Astrocyte (in vitro differentiated cells and primary cell): Measurements from ENCODE around the gene POU4F2. TPM values are rescaled to one million over a fixed set of nuclear protein-coding genes. Genes with fewer than 3 reads are reported as not detected.

ENCODE experiments used
- DNase-seq: peaks from one replicate; pipeline ENCODE4 v3.0.0-alpha.2; 2010; ENCODE audit warnings: low read depth
- FAIRE-seq: peaks from 2 replicates; lab custom pipeline; 2011; peaks lifted over from hg19 to GRCh38; lab: Jason Lieb, UNC
- H2AFZ ChIP-seq: 2 replicates; pipeline ENCODE4 v1.6.0; 2012; ENCODE audit warnings: low read depth, low read length, inconsistent platforms
- H3K27ac ChIP-seq: 2 replicates; pipeline ENCODE4 v1.5.1; 2011; ENCODE audit warnings: low read depth, low read length, inconsistent platforms
- H3K27me3 ChIP-seq: 2 replicates; pipeline ENCODE4 v1.6.0; 2011; ENCODE audit warnings: low read length, inconsistent platforms; ENCODE audit not compliant: insufficient read depth
- H3K36me3 ChIP-seq: 2 replicates; pipeline ENCODE4 v1.5.1; 2011; ENCODE audit warnings: low read length, inconsistent platforms; ENCODE audit not compliant: insufficient read depth
- H3K4me1 ChIP-seq: 2 replicates; pipeline ENCODE4 v1.5.1; 2011; ENCODE audit warnings: low read length, inconsistent platforms; ENCODE audit not compliant: insufficient read depth
- H3K4me2 ChIP-seq: 2 replicates; pipeline ENCODE4 v1.6.0; 2012; ENCODE audit warnings: low read length, inconsistent platforms
- H3K4me3 ChIP-seq: 2 replicates; pipeline ENCODE4 v1.5.1; 2011; ENCODE audit warnings: low read depth, mild to moderate bottlenecking, low read length, inconsistent platforms; ENCODE audit not compliant: insufficient read depth
- H3K79me2 ChIP-seq: 2 replicates; pipeline ENCODE4 v1.6.0; 2012; ENCODE audit warnings: mild to moderate bottlenecking, low read length, inconsistent platforms; ENCODE audit not compliant: insufficient read depth
- H3K9ac ChIP-seq: 2 replicates; pipeline ENCODE4 v1.6.0; 2012; ENCODE audit warnings: mild to moderate bottlenecking, low read length, inconsistent platforms
- H3K9me3 ChIP-seq: 2 replicates; pipeline ENCODE4 v1.5.1; 2012; ENCODE audit warnings: low read depth, mild to moderate bottlenecking, low read length, inconsistent platforms; ENCODE audit not compliant: insufficient read depth
- H4K20me1 ChIP-seq: 2 replicates; pipeline ENCODE4 v1.6.0; 2012; ENCODE audit warnings: low read length, inconsistent platforms; ENCODE audit not compliant: insufficient read depth
- H3K27ac Mint-ChIP-seq: one replicate; pipeline ENCODE4 v1.8.0; 2021; ENCODE audit warnings: mild to moderate bottlenecking, mixed read lengths; ENCODE audit not compliant: unreplicated experiment
- H3K27me3 Mint-ChIP-seq: one replicate; pipeline ENCODE4 v1.8.0; 2021; ENCODE audit warnings: low read depth, mixed read lengths; ENCODE audit not compliant: unreplicated experiment
- H3K36me3 Mint-ChIP-seq: one replicate; pipeline ENCODE4 v1.8.0; 2021; ENCODE audit warnings: low read depth, mixed read lengths; ENCODE audit not compliant: unreplicated experiment
- H3K4me1 Mint-ChIP-seq: one replicate; pipeline ENCODE4 v1.8.0; 2021; ENCODE audit warnings: low read depth, mixed read lengths; ENCODE audit not compliant: unreplicated experiment
- H3K4me3 Mint-ChIP-seq: one replicate; pipeline ENCODE4 v1.8.0; 2021; ENCODE audit warnings: mild to moderate bottlenecking, moderate library complexity, mixed read lengths; ENCODE audit not compliant: unreplicated experiment
- H3K9me3 Mint-ChIP-seq: one replicate; pipeline ENCODE4 v1.8.0; 2021; ENCODE audit warnings: mild to moderate bottlenecking, mixed read lengths; ENCODE audit not compliant: unreplicated experiment
- EZH2 ChIP-seq: IDR thresholded peaks from 2 replicates; pipeline ENCODE4 v1.6.1; 2012; ENCODE audit warnings: mild to moderate bottlenecking, low read length, inconsistent platforms; ENCODE audit not compliant: insufficient read depth
- total RNA-seq: library from RNA; stranded (reverse); gene quantifications from 2 replicates; pipeline ENCODE4 v1.2.1, GENCODE V29; 2021
- TF ChIP-seq, protein P1 (sequence below): IDR thresholded peaks from 2 replicates; pipeline ENCODE4 v1.5.1; 2011; ENCODE audit warnings: low read depth, mild to moderate bottlenecking, inconsistent platforms, low read length, moderate library complexity; ENCODE audit not compliant: insufficient read depth

The POU4F2 gene
- total RNA-seq, 1 donor from 2014 or later, result not detected

DNA sequence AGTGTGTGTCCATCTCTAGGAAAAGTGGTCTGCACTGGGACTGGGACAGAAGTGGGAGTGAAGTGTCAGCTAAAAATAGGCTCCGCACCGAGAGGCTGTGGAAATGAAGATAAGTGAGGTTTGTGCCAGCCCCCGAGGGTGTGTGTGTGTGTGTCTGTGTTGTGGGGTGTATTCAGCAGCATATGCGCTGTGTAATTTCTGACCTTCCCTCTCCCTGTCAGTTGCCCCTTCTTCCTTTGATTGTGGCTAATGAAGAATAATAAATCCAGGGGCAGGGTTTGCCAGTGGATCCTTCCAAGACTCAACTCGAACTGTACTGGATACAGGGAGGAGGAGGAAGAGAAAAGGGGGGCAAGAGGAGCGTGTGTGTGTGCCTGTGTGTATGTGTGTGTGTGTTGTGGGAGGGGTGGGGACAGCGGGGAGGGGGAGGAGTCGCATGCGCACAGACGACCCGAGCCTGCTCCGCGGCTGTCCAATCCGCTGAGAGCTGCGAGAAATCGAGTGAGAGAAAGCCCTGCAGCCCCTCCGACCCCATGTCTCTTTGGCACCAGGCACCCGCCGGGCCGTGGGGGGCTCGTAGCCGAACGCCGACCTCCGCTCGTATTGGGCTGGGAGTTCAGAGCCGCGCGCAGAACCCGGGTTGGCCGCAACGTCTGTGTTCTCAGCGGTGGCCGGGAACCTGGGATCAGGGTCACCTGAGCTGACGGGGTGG lies 916 bp upstream of the POU4F2 start:
- Histone ChIP-seq H3K9ac (no peak overlapping the region), H3K4me1 (no peaks in the 10 kb centered on the region), H2AFZ (no peak overlapping the region), H3K79me2 (no peaks in the 10 kb centered on the region), H3K9me3 (peaks cover 4% of the 10 kb centered on the region), H3K4me2 (peak overlapping the region; percentile 85), H3K36me3 (no peaks in the 10 kb centered on the region), H3K4me3 (peak overlapping the region; percentile 10), H3K27ac (no peak overlapping the region), H4K20me1 (peaks cover 9% of the 10 kb centered on the region), H3K27me3 (peaks cover 88% of the 10 kb centered on the region)
- Mint-ChIP-seq H3K4me3 (peak overlapping the region; percentile 70), H3K27me3 (peaks cover 89% of the 10 kb centered on the region), H3K36me3 (peaks cover 2% of the 10 kb centered on the region), H3K9me3 (peaks cover 10% of the 10 kb centered on the region), H3K4me1 (no peaks in the 10 kb centered on the region), H3K27ac (peak overlapping the region; percentile 24)
- TF ChIP-seq EZH2, result no peak
- TF ChIP-seq, protein P1, sequence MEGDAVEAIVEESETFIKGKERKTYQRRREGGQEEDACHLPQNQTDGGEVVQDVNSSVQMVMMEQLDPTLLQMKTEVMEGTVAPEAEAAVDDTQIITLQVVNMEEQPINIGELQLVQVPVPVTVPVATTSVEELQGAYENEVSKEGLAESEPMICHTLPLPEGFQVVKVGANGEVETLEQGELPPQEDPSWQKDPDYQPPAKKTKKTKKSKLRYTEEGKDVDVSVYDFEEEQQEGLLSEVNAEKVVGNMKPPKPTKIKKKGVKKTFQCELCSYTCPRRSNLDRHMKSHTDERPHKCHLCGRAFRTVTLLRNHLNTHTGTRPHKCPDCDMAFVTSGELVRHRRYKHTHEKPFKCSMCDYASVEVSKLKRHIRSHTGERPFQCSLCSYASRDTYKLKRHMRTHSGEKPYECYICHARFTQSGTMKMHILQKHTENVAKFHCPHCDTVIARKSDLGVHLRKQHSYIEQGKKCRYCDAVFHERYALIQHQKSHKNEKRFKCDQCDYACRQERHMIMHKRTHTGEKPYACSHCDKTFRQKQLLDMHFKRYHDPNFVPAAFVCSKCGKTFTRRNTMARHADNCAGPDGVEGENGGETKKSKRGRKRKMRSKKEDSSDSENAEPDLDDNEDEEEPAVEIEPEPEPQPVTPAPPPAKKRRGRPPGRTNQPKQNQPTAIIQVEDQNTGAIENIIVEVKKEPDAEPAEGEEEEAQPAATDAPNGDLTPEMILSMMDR, result no peak
- DNase-seq (no peak), FAIRE-seq (no peak)

DNA sequence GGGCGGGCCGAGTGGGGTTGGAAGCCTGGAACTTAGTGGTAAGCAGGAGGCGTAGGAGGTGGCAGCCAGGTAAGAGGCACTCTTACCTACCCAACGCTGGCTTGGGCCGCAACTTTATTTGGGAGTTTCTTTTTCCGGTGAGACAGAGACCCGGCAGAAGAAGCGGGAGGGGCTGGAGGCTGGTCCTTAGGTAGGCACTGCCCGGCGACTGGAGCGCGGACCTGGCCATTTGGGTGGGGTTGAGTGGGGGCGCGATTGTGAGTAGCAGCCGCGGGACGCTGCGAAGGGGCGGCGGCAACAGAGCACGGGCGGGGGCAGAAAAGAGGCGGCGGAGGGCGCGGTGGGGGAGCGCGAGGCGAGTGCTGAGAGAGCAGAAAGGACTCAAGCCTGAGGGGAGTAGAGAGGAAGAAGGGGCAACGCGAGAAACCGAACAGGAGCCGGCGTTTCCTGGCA lies 334 bp upstream of the POU4F2 start:
- Mint-ChIP-seq H3K36me3 (peaks cover 2% of the 10 kb centered on the region), H3K27me3 (peaks cover 89% of the 10 kb centered on the region), H3K4me3 (peak overlapping the region; percentile 34), H3K4me1 (no peaks in the 10 kb centered on the region), H3K9me3 (peaks cover 10% of the 10 kb centered on the region), H3K27ac (no peak overlapping the region)
- DNase-seq, result no peak
- TF ChIP-seq, protein P1, result no peak
- TF ChIP-seq EZH2, result peak; percentile 79
- H3K9me3 ChIP-seq, result peaks cover 4% of the 10 kb centered on the region
- H3K4me2 ChIP-seq, result peak overlapping the region; percentile 85
- no peaks in the 10 kb centered on the region for H3K79me2 ChIP-seq
- H3K4me3 ChIP-seq, result peak overlapping the region; percentile 10
- peaks cover 82% of the 10 kb centered on the region for H3K27me3 ChIP-seq
- FAIRE-seq, result no peak
- no peak overlapping the region for H3K9ac ChIP-seq
- no peak overlapping the region for H3K27ac ChIP-seq
- no peaks in the 10 kb centered on the region for H3K4me1 ChIP-seq
- no peak overlapping the region for H2AFZ ChIP-seq
- H3K36me3 ChIP-seq, result no peaks in the 10 kb centered on the region
- peaks cover 9% of the 10 kb centered on the region for H4K20me1 ChIP-seq

DNA sequence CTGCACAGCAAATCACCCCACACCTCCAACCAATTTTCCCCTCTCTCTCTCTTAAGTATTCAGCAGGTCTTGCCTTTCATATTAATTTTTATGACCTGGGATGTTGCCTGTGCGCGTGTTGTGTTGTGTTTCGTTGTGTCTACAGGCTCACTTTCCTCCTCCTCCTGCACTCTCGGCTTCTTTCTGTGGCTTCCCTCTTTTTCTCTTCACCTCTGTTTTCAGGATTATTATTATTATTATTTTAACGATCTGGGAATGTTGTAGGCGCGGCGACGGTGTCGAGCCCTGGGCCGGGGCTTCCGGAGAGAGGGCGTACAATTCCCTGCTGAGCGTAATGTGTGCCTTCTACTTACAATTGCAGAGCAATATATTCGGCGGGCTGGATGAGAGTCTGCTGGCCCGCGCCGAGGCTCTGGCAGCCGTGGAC lies 826 bp downstream of the POU4F2 start:
- H3K27ac Mint-ChIP-seq, result no peak overlapping the region
- Histone ChIP-seq H3K9ac (no peak overlapping the region), H4K20me1 (peaks cover 9% of the 10 kb centered on the region), H3K27ac (no peak overlapping the region), H3K4me3 (no peak overlapping the region), H3K36me3 (no peaks in the 10 kb centered on the region), H3K27me3 (peaks cover 75% of the 10 kb centered on the region), H2AFZ (no peak overlapping the region), H3K9me3 (peaks cover 4% of the 10 kb centered on the region), H3K4me2 (peak overlapping the region; percentile 85), H3K79me2 (no peaks in the 10 kb centered on the region), H3K4me1 (no peaks in the 10 kb centered on the region)
- no peaks in the 10 kb centered on the region for H3K4me1 Mint-ChIP-seq
- TF ChIP-seq, protein P1, result no peak
- TF ChIP-seq EZH2, result no peak
- H3K27me3 Mint-ChIP-seq, result peaks cover 89% of the 10 kb centered on the region
- no peak for DNase-seq
- H3K9me3 Mint-ChIP-seq, result peaks cover 13% of the 10 kb centered on the region
- no peak for FAIRE-seq
- H3K4me3 Mint-ChIP-seq, result peak overlapping the region; percentile 69
- peaks cover 2% of the 10 kb centered on the region for H3K36me3 Mint-ChIP-seq
